ENCODE data around the gene XYLT1. TPM values are rescaled to one million over a fixed set of nuclear protein-coding genes. Genes with fewer than 3 reads are reported as not detected.
"Not testable (repeated sequence)": the region's sequence is repeated elsewhere in the genome, so short reads cannot be mapped to it uniquely, and the experiment has no call there.

XYLT1 gene
- polyA plus RNA-seq, 1 donor (not counting 4 experiments of a cell fraction or from before 2014, with no cell fraction given): 4.4 TPM

DNA sequence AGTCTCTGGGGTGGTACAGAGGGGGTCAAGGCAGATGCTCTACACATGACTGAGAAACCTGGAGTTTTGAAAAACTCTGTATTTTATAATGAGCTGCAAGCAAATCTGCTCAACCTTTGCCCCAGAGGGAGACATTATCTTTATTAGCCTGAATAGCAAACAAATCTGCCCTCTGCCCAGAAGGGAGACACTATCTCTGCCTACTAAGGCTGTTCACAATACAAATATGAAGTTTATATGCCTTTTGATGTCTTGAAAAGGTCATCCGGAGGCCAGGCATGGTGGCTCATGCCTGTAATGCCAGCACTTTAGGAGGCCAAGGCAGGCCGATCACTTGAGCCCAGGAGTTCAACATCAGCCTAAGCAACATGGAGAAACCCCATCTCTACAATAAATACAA lies 11.0 kb upstream of the XYLT1 start:
- dilution Hi-C loops (cut with MboI; ENCODE audit: extremely low pct_ligation_motif_present, low sequenced_read_pairs): no loop called here
- no peaks in the 10 kb centered on the region for H3K36me3 ChIP-seq (ENCODE audit: control insufficient read depth in 2 of 2, extremely low read depth in 1 of 2, insufficient read depth in 2 of 2, low read length in 2 of 2)
- no peaks in the 10 kb centered on the region for H3K79me2 ChIP-seq (ENCODE audit: control insufficient read depth, insufficient read depth, low read length)
- H3K9me1 ChIP-seq (ENCODE audit: control insufficient read depth, extremely low read depth, insufficient read depth, low read length): no peaks in the 10 kb centered on the region
- FAIRE-seq: no peak
- H3K27ac ChIP-seq (ENCODE audit: control insufficient read depth, insufficient read depth, low read length): no peak overlapping the region
- no peak overlapping the region for H2AFZ ChIP-seq (ENCODE audit: control insufficient read depth, low read length)
- no peaks in the 10 kb centered on the region for H3K9me3 ChIP-seq (ENCODE audit: control insufficient read depth, low read depth, low read length)
- H3K27me3 ChIP-seq (ENCODE audit: control insufficient read depth, extremely low read depth, insufficient read depth, low read length): no peaks in the 10 kb centered on the region
- peaks cover 14% of the 10 kb centered on the region for H3K4me1 ChIP-seq (ENCODE audit: control insufficient read depth, extremely low read depth, insufficient read depth, low read length)
- DNase-seq (ENCODE audit: low read depth, low spot score): no peak
- H3K9ac ChIP-seq (ENCODE audit: control insufficient read depth, extremely low read depth, insufficient read depth, low read length): no peak overlapping the region
- no peak overlapping the region for H3K4me2 ChIP-seq (ENCODE audit: control insufficient read depth, extremely low read depth, insufficient read depth, low read depth, low read length)
- H3K4me3 ChIP-seq (ENCODE audit: control insufficient read depth in 2 of 3, extremely low read depth in 1 of 3, insufficient read depth in 2 of 3, low read depth in 1 of 3, low read length in 3 of 3): no peak overlapping the region
- no peaks in the 10 kb centered on the region for H4K20me1 ChIP-seq (ENCODE audit: control insufficient read depth, extremely low read depth, insufficient read depth, low read length)
- TF ChIP-seq EZH2 (IDR thresholded peaks at IDR 0.05; ENCODE audit: low read length) (no peak), CTCF (optimal IDR thresholded peaks at IDR 0.05 in 1 of 3, IDR thresholded peaks at IDR 0.05 in 1 of 3, conservative IDR thresholded peaks at IDR 0.05 in 1 of 3; ENCODE audit: extremely low read depth in 1 of 3, insufficient read depth in 2 of 3, low read length in 3 of 3) (no peak)

- not testable (repeated sequence) for H3K9me1 ChIP-seq (ENCODE audit: control insufficient read depth, extremely low read depth, insufficient read depth, low read length); H3K27me3 ChIP-seq (ENCODE audit: control insufficient read depth, extremely low read depth, insufficient read depth, low read length); H2AFZ ChIP-seq (ENCODE audit: control insufficient read depth, low read length); H3K79me2 ChIP-seq (ENCODE audit: control insufficient read depth, insufficient read depth, low read length); DNase-seq (ENCODE audit: low read depth, low spot score); H3K27ac ChIP-seq (ENCODE audit: control insufficient read depth, insufficient read depth, low read length); H3K36me3 ChIP-seq (ENCODE audit: control insufficient read depth in 2 of 2, extremely low read depth in 1 of 2, insufficient read depth in 2 of 2, low read length in 2 of 2); H3K4me1 ChIP-seq (ENCODE audit: control insufficient read depth, extremely low read depth, insufficient read depth, low read length); H4K20me1 ChIP-seq (ENCODE audit: control insufficient read depth, extremely low read depth, insufficient read depth, low read length); FAIRE-seq; H3K4me3 ChIP-seq (ENCODE audit: control insufficient read depth in 2 of 3, extremely low read depth in 1 of 3, insufficient read depth in 2 of 3, low read depth in 1 of 3, low read length in 3 of 3); H3K4me2 ChIP-seq (ENCODE audit: control insufficient read depth, extremely low read depth, insufficient read depth, low read depth, low read length); H3K9me3 ChIP-seq (ENCODE audit: control insufficient read depth, low read depth, low read length); H3K9ac ChIP-seq (ENCODE audit: control insufficient read depth, extremely low read depth, insufficient read depth, low read length)
- dilution Hi-C loops (cut with MboI; ENCODE audit: extremely low pct_ligation_motif_present, low sequenced_read_pairs): loop anchor here (10.0 kb wide), 1 partner anchor 108 kb away; no protein-coding TSS in a partner anchor
Measured at GRCh38 chr16:17477260-17477545, 6.4 kb upstream of the XYLT1 start.
